GM10847 (cell line): ENCODE results near the gene HIPK3.

Experiments used
- POLR2A ChIP-seq: IDR thresholded peaks from 2 replicates; pipeline ENCODE4 v1.6.1; 2011; ENCODE audit not compliant: insufficient read length; ENCODE audit errors: extremely low read depth

Gene HIPK3

DNA sequence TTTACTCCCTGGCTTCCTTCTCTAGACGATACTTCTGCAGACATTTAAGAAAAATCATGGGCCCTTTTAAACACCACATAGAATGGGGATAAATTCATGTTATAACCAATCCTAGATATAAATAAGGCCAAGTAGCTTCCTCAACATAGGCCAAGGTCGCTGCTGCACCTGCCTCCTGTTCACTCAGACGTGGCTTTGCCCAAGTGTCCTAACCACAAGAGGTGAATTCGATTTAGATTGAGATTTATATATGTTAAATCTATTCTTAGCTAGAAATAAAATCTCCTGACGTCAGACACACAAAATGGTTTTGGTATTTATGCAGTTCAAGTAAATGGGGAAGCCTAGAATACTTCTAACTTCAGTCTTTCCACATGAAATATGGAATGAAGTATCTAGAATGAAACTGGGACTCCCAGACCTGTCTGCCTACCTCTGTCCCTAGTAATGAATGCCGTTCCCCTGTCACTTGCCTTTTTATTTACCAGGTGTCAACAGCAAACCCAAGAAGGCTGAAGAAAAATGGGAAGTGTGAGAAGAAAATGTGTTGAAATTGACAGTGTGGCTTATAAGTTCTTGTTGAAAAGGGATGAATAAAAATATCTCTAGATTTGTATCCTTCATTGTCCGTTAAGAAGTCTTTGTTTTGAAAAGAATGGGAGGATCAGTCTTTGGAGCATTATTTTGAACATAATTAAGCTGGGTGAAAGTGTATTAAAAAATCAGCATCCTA lies 131.8 kb downstream of the HIPK3 start:
- no peak for TF ChIP-seq POLR2A

DNA sequence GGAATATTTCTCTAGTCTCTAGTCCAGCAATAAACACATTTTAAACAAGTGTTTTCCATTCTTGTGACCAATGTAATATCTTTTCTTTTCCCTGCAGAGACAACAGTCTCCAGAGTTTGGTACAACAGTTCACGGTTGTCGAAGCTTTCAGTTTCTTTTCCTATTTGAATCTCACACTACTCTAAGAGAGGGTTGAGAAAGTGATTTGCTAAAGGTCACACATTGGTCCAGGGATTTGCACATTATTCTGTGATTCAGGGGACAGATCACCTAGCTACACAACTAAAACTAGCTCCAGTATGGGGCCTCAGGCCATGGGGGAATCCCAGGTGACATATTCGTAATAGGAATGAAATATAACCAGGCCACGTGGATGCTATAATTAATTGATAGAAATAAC lies 132.5 kb downstream of the HIPK3 start:
- TF ChIP-seq POLR2A: no peak

DNA sequence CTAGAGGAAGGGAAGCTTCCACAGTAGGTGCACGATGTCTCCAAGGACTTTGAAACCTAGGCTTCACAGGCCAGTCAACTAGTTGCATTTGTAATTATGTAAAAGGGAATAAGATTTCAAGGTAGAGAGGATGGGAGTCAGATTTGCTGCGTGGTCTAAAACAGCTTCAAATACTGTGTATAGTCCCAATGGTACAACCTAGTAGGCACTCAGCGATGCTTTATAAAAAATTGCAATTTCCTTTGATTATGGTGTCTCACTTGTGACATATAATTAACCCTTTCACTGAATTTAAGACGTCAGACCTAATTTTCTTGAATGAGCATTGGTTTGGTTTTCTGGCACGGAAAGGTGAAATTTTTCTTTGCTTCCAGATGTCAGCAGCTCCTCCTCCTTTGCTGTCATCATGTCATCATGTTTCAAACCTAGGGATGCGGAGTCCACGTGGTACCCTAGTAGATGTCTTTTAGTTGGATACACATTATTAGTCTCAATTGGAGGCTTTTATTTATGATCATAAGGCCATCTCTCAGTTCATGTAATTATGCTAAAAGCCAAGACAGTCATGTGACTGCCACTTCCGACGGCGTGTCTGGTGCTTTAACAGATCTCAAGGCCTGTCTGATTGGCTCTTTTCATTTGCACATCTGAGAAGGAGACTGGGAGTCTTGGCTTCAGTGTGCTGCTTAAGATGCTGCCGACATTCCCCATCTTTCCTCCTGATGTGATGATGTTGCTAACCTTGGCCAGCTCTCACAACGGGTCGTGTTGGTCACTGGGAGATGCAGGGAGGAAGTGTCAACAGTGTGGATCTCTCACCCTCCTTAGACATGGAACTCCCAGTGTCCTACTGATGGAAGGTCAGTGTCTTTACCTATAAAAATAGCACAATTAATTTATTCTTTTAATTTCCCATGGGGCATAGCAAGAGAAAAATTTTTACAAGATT lies 134.0 kb downstream of the HIPK3 start:
- no peak for TF ChIP-seq POLR2A

DNA sequence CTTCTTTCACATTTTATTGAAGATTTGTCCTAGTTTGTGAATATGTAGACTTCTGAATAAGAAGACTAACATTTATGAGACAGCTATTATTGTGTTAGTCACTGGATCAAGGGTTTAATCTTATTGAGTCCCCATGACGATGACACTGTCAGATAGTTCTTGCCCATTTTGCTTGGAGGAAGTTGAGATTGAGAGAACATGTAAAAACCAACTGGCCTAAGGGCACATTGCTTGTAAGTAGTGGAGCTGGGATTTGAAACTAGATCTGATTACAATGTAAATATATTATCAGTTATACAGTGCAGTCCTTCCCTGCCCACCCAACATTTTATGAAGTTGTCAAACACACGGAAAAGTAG lies 134.7 kb downstream of the HIPK3 start:
- TF ChIP-seq POLR2A: no peak

DNA sequence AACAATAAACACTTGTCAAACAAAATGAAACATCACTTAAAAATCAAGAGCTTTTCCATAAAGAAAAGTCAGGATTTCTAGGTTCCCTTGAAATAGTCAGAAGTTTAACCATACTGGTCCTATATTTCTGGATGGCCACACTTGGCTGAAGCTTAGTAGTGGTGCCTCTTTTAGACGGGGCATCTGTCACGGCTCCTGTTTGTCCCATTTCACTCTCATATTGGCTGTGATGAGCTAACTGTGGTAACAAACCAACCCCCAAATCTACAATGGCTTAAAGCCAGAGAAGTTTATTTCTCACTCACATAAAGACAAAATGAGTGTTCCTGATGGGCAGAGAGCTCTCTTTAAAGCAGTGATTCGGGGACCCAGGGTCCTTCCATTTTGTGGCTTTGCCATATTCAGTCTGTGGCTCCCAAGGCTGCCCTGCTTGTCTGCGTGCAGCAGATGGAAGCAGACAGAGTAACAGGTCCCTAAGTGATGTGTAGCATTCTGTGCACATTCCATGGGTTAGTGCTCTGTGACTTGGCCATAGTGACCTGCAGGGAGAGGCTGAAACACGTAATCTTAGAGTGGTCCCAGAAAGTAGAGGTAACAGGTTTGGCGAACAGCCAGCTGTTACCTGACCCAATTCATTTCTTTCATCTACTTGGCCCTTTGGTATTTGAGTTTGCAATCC lies 137.4 kb downstream of the HIPK3 start:
- no peak for TF ChIP-seq POLR2A

DNA sequence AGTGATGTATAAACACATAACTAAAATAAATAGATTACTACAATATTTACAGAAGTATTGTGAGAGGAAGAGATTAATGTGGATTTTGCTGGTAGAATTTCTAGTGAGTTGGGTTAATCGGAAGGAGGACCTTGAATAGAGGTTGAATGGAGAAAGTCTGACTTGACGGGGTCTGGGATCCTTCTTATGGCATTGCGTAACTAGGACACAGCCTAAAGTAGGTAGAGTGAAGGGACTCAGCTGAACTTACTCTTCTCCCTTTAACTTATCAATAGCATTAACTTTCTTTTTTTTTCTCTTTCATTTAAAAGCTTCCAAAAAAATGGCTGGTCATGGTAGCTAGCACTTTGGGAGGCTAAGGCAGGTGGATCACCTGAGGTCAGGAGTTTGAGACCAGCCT lies 139.2 kb downstream of the HIPK3 start:
- no peak for TF ChIP-seq POLR2A

DNA sequence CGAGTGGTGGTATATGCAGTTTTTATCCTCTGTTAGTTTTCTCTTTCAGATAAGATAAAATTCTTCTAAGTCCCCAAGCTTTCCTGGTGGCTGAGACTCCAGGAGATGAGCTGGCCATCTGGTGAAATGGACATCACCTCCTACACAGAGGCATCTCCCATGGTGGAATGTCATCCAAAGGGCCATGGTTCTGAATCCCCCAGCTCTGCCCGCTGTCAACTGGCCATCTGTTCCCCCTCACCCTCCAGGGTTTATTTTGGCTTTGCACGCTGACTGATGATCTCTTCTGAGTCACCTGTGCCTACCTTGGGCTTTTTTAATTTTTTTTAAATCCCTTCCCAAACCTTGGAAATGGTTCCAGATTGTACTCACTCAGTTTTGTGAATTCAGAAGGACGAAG lies 142.2 kb downstream of the HIPK3 start:
- no peak for TF ChIP-seq POLR2A

DNA sequence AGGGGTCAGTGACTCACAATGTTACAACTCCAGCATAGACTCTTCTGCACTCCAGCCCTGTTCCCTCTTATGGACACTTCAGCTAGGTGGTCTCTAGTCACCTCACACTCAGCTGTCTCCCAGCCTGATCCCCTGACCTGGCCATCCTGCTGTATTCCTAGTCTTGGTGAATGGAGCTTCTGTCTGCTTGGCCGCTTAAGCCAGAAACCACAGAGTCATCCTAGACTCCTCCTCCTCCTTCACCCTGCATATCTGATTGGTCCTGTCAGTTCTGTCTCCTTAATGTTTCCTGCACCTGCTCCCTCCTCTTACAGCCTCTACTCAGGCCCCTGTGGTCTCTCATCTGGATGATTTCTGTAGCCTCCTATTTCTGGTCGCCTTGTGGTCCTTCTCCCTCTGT lies 144.9 kb downstream of the HIPK3 start:
- no peak for TF ChIP-seq POLR2A

DNA sequence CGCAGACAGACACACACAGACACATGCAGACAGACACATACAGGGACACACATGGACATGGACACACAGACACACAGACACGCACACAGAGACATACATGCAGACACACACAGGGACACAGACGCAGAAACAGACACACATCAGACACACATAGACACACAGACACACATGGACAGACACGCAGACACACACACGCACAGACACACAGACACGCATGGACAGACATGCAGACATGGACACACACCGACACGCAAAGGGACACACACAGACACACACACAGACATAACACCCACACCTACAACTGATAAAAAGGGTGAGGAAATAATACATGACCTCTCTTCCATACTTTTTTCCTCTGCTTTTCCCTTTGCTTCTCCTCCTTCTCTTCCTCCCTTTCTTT lies 146.2 kb downstream of the HIPK3 start:
- TF ChIP-seq POLR2A: no peak

DNA sequence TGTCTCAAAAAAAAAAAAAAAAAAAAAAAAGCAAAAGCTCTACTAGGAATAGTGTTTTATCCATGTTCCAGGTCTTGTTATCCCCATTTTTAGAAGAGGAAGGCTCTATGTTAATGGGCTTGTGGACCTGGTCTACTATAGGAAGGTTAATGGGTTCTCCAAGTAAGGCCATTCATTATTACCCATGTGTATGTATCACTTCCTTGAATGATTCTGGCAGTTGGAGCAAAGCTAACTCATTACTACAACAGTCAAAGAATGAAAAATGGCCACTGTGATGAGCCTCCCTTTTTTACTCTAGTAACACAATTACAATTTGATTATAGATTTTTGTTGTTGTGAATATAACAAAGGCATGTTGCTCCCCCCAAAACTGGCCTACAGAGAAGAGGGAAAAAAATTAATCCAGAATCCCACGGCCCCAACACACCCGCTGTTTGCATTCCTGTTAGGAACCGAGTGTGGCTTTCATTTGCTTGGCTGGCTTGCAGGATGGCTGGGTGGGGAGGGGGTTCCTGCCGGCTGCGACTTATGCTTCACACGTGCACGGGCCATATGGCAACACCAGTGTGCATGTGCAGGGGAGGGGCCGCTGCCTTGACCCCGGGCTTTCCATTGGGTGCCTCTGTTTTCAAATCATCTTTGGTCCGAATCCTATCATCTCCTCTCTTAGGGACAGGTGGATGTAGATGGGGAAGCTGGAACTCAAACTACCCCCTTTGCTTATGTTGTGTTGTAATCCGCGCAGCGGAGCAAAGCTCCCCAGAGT lies 148.8 kb downstream of the HIPK3 start:
- no peak for TF ChIP-seq POLR2A
